Progenitor cell of endocrine pancreas (in vitro differentiated cells): ENCODE measurements around the gene SOWAHC. TPM values are rescaled to one million over a fixed set of nuclear protein-coding genes. Genes with fewer than 3 reads are reported as not detected.

Experiments
- DNase-seq: peaks from one replicate; pipeline ENCODE4 v3.0.0; 2021; ENCODE audit warnings: low spot score; ENCODE audit not compliant: unreplicated experiment
- H3K27ac Mint-ChIP-seq: 2 replicates; pipeline ENCODE4 v1.8.0; 2021; ENCODE audit warnings: mild to moderate bottlenecking, moderate library complexity, mixed read lengths
- H3K27me3 Mint-ChIP-seq: 2 replicates; pipeline ENCODE4 v1.8.0; 2021; ENCODE audit warnings: mixed read lengths
- H3K36me3 Mint-ChIP-seq: 2 replicates; pipeline ENCODE4 v1.8.0; 2022; ENCODE audit warnings: mixed read lengths; ENCODE audit not compliant: insufficient read depth
- H3K4me1 Mint-ChIP-seq: 2 replicates; pipeline ENCODE4 v1.8.0; 2021; ENCODE audit warnings: low read depth, mixed read lengths
- H3K4me3 Mint-ChIP-seq: 2 replicates; pipeline ENCODE4 v1.8.0; 2021; ENCODE audit warnings: low read depth, mild to moderate bottlenecking, moderate library complexity, mixed read lengths
- H3K9me3 Mint-ChIP-seq: 2 replicates; pipeline ENCODE4 v1.8.0; 2021; ENCODE audit warnings: low read depth, mixed read lengths
- CTCF ChIP-seq: fragments of 200-600 bp; sonication (generic); IDR thresholded peaks from one replicate; pipeline ENCODE4 v1.5.0; 2021; ENCODE audit warnings: antibody characterized with exemption, mild to moderate bottlenecking; ENCODE audit not compliant: unreplicated experiment
- total RNA-seq: library from RNA; stranded (reverse); gene quantifications from 2 replicates; pipeline ENCODE4 v1.2.1, GENCODE V29; 2021

Gene SOWAHC
- total RNA-seq, 1 donor from 2014 or later = 12.1 TPM

- Mint-ChIP-seq H3K9me3 (no peaks in the 10 kb centered on the region), H3K4me1 (peaks cover 4% of the 10 kb centered on the region), H3K27ac (no peak overlapping the region), H3K36me3 (no peaks in the 10 kb centered on the region), H3K4me3 (no peak overlapping the region), H3K27me3 (no peaks in the 10 kb centered on the region)
- TF ChIP-seq CTCF = no peak
- DNase-seq = no peak
Measured at GRCh38 chr2:109660046-109660860, 46.1 kb downstream of the SOWAHC start.

GRCh38 chr2:109662889-109663288 is 48.7 kb downstream of the SOWAHC start:
- H3K4me3 Mint-ChIP-seq = no peak overlapping the region
- peaks cover 4% of the 10 kb centered on the region for H3K4me1 Mint-ChIP-seq
- H3K36me3 Mint-ChIP-seq = no peaks in the 10 kb centered on the region
- peaks cover 3% of the 10 kb centered on the region for H3K27me3 Mint-ChIP-seq
- no peak overlapping the region for H3K27ac Mint-ChIP-seq
- DNase-seq = no peak
- TF ChIP-seq CTCF = no peak
- no peaks in the 10 kb centered on the region for H3K9me3 Mint-ChIP-seq

- Mint-ChIP-seq H3K4me3 (no peak overlapping the region), H3K27me3 (peaks cover 3% of the 10 kb centered on the region), H3K36me3 (no peaks in the 10 kb centered on the region), H3K9me3 (no peaks in the 10 kb centered on the region), H3K4me1 (peaks cover 4% of the 10 kb centered on the region), H3K27ac (no peak overlapping the region)
- TF ChIP-seq CTCF = no peak
- DNase-seq = no peak
Measured at GRCh38 chr2:109663721-109664120, 49.6 kb downstream of the SOWAHC start.

- no peak for TF ChIP-seq CTCF
- H3K4me3 Mint-ChIP-seq = no peak overlapping the region
- H3K36me3 Mint-ChIP-seq = no peaks in the 10 kb centered on the region
- no peak for DNase-seq
- H3K27me3 Mint-ChIP-seq = peaks cover 3% of the 10 kb centered on the region
- no peaks in the 10 kb centered on the region for H3K9me3 Mint-ChIP-seq
- no peaks in the 10 kb centered on the region for H3K4me1 Mint-ChIP-seq
- H3K27ac Mint-ChIP-seq = no peak overlapping the region
Measured at GRCh38 chr2:109666466-109666865, 52.3 kb downstream of the SOWAHC start.

Other genes with a start within 250 kb of the SOWAHC start
- 67.5 and 68.8 TPM in 2 replicates for gene SEPTIN10, start 398 bp upstream of the SOWAHC start, total RNA-seq
- 83.1 and 107 TPM in 2 replicates for gene RGPD5, start 179.9 kb downstream of the SOWAHC start, total RNA-seq